ENCODE measurements around the gene CDH10. TPM values are rescaled to one million over a fixed set of nuclear protein-coding genes. Genes with fewer than 3 reads are reported as not detected.

Gene CDH10
- polyA plus RNA-seq, 1 of the 3 experiments (the other 2 are of a cell fraction) = 0.10 TPM

DNA sequence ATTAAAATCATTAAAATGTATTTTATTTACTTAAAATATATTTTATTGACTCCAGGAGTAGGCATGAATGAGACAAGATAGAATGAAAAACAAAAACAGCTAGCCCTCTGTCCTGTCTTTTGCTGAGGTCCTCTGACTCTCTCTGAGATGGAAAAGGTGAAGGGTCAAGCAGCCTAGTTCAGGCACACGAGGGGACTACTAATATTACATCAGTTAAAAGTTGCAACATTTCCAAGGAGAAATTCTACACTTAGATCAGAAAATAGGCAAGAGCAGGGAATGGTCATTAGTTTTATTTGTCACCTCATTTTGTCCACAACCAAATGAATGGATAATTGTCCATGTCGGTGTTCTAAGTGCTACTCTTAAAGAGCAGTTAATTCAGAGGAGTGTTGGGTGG lies 148.5 kb downstream of the CDH10 start:
- no peak for DNase-seq
- Histone ChIP-seq H3K36me3 (replicated peaks in 1 of 2; ENCODE audit: control insufficient read depth in 1 of 2, insufficient read depth in 2 of 2, low read length in 1 of 2) (no peaks in the 10 kb centered on the region), H3K9me2 (no peaks in the 10 kb centered on the region), H3K27me3 (ENCODE audit: insufficient read depth) (no peaks in the 10 kb centered on the region), H3F3A (replicated peaks; ENCODE audit: insufficient read depth) (no peaks in the 10 kb centered on the region), H2AFZ (ENCODE audit: low read depth) (no peak overlapping the region), H3K9ac (no peak overlapping the region), H3K4me2 (no peak overlapping the region), H3K4me3 (ENCODE audit: low read depth in 2 of 2, low read length in 1 of 2) (no peak overlapping the region), H3K79me2 (ENCODE audit: insufficient read depth) (no peaks in the 10 kb centered on the region), H4K20me1 (ENCODE audit: insufficient read depth) (no peaks in the 10 kb centered on the region), H3K27ac (ENCODE audit: low read depth in 2 of 2, low read length in 1 of 2) (no peak overlapping the region), H3K4me1 (ENCODE audit: control insufficient read depth in 1 of 2, insufficient read depth in 2 of 2, low read depth in 1 of 2, low read length in 1 of 2) (no peaks in the 10 kb centered on the region), H3K9me3 (no peaks in the 10 kb centered on the region; the same call in 1 of the 2 replicates)
- 3% methylated on average over 2 of the region's 2 CpGs for WGBS (ENCODE audit: low lambda C conversion rate)
- CTCF ChIA-PET = no interaction called here
- POLR2A ChIA-PET = no interaction called here
- TF ChIP-seq TCF12 (IDR thresholded peaks at IDR 0.05) = no peak
- TF ChIP-seq, protein P1, sequence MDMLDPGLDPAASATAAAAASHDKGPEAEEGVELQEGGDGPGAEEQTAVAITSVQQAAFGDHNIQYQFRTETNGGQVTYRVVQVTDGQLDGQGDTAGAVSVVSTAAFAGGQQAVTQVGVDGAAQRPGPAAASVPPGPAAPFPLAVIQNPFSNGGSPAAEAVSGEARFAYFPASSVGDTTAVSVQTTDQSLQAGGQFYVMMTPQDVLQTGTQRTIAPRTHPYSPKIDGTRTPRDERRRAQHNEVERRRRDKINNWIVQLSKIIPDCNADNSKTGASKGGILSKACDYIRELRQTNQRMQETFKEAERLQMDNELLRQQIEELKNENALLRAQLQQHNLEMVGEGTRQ (IDR thresholded peaks at IDR 0.05; ENCODE audit: borderline replicate concordance, low read depth, low read length) = no peak
- TF ChIP-seq MAX (IDR thresholded peaks at IDR 0.05; ENCODE audit: low read depth) = no peak
- TF ChIP-seq IRF3 (IDR thresholded peaks at IDR 0.05; ENCODE audit: low read depth, low read length) = no peak
- TF ChIP-seq NFIC (IDR thresholded peaks at IDR 0.05; ENCODE audit: borderline replicate concordance) = no peak
- no peak for TF ChIP-seq POLR2AphosphoS5 (IDR thresholded peaks at IDR 0.05; ENCODE audit: low read depth, low read length)
- TF ChIP-seq RAD21 (IDR thresholded peaks at IDR 0.05; ENCODE audit: low read length) = no peak

- no peak overlapping the region for H3K27ac ChIP-seq (ENCODE audit: low read depth in 2 of 2, low read length in 1 of 2)
- no peak for TF ChIP-seq ELF1 (IDR thresholded peaks at IDR 0.05)
- TF ChIP-seq CHD2 (IDR thresholded peaks at IDR 0.05; ENCODE audit: low read length, partially characterized antibody) = no peak
- no peak for TF ChIP-seq RXRA (IDR thresholded peaks at IDR 0.05; ENCODE audit: borderline replicate concordance, low read depth)
- no peak for TF ChIP-seq NFIC (IDR thresholded peaks at IDR 0.05; ENCODE audit: borderline replicate concordance)
- TF ChIP-seq, protein P1 (IDR thresholded peaks at IDR 0.05; ENCODE audit: borderline replicate concordance, low read depth, low read length) = no peak
- TF ChIP-seq RCOR1 (IDR thresholded peaks at IDR 0.05; ENCODE audit: low read length) = no peak
- no peak for TF ChIP-seq ZBTB33 (IDR thresholded peaks at IDR 0.05; ENCODE audit: borderline replicate concordance, low read depth)
- no peak for TF ChIP-seq TEAD4 (IDR thresholded peaks at IDR 0.05; ENCODE audit: borderline replicate concordance, insufficient read depth)
- TF ChIP-seq, protein P2, sequence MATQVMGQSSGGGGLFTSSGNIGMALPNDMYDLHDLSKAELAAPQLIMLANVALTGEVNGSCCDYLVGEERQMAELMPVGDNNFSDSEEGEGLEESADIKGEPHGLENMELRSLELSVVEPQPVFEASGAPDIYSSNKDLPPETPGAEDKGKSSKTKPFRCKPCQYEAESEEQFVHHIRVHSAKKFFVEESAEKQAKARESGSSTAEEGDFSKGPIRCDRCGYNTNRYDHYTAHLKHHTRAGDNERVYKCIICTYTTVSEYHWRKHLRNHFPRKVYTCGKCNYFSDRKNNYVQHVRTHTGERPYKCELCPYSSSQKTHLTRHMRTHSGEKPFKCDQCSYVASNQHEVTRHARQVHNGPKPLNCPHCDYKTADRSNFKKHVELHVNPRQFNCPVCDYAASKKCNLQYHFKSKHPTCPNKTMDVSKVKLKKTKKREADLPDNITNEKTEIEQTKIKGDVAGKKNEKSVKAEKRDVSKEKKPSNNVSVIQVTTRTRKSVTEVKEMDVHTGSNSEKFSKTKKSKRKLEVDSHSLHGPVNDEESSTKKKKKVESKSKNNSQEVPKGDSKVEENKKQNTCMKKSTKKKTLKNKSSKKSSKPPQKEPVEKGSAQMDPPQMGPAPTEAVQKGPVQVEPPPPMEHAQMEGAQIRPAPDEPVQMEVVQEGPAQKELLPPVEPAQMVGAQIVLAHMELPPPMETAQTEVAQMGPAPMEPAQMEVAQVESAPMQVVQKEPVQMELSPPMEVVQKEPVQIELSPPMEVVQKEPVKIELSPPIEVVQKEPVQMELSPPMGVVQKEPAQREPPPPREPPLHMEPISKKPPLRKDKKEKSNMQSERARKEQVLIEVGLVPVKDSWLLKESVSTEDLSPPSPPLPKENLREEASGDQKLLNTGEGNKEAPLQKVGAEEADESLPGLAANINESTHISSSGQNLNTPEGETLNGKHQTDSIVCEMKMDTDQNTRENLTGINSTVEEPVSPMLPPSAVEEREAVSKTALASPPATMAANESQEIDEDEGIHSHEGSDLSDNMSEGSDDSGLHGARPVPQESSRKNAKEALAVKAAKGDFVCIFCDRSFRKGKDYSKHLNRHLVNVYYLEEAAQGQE (IDR thresholded peaks at IDR 0.05; ENCODE audit: low read depth, low read length) = no peak
- H3K27me3 ChIP-seq (ENCODE audit: insufficient read depth) = no peaks in the 10 kb centered on the region; the same call in 1 of the 2 replicates
- WGBS (ENCODE audit: low lambda C conversion rate) = 4% methylated on average over 3 of the region's 3 CpGs
- H4K20me1 ChIP-seq (ENCODE audit: insufficient read depth) = no peaks in the 10 kb centered on the region
- H3F3A ChIP-seq (replicated peaks; ENCODE audit: insufficient read depth) = no peaks in the 10 kb centered on the region
- no peak overlapping the region for H3K4me2 ChIP-seq
- ChIA-PET CTCF (no interaction called here), POLR2A (no interaction called here)
- H2AFZ ChIP-seq (ENCODE audit: low read depth) = no peak overlapping the region
- no peaks in the 10 kb centered on the region for H3K36me3 ChIP-seq (replicated peaks in 1 of 2; ENCODE audit: control insufficient read depth in 1 of 2, insufficient read depth in 2 of 2, low read length in 1 of 2)
- no peak for DNase-seq
- no peaks in the 10 kb centered on the region; the same call in 1 of the 2 replicates for H3K9me3 ChIP-seq
- no peaks in the 10 kb centered on the region for H3K9me2 ChIP-seq
- H3K9ac ChIP-seq = no peak overlapping the region
- H3K4me1 ChIP-seq (ENCODE audit: control insufficient read depth in 1 of 2, insufficient read depth in 2 of 2, low read depth in 1 of 2, low read length in 1 of 2) = no peaks in the 10 kb centered on the region
- no peaks in the 10 kb centered on the region for H3K79me2 ChIP-seq (ENCODE audit: insufficient read depth)
- no peak overlapping the region for H3K4me3 ChIP-seq (ENCODE audit: low read depth in 2 of 2, low read length in 1 of 2)
Measured at GRCh38 chr5:24492229-24492628, 152.5 kb downstream of the CDH10 start.
